EL (cell line): ENCODE measurements around the gene KIAA1549.
"Not testable (repeated sequence)": the region's sequence is repeated elsewhere in the genome, so short reads cannot be mapped to it uniquely, and the experiment has no call there.

Experiments used
- DNase-seq: peaks from one replicate; pipeline ENCODE4 v3.0.0-alpha.2; 2016

Gene KIAA1549

GRCh38 chr7:138981332-138982203, at the start of gene KIAA1549:
Gene KIAA1549 (minus strand): TSS chr7:138981389. CDS start chr7:138981269, 120 bp downstream.
- peak; percentile 71 for DNase-seq

- DNase-seq = no peak
These were observed 48.2 kb upstream of the KIAA1549 start for GRCh38 chr7:139029353-139029752.

GRCh38 chr7:139026551-139026950, 45.4 kb upstream of the KIAA1549 start:
- no peak for DNase-seq

GRCh38 chr7:139025861-139026260, 44.7 kb upstream of the KIAA1549 start:
- not testable (repeated sequence) for DNase-seq

GRCh38 chr7:139023076-139023475, 41.9 kb upstream of the KIAA1549 start:
- DNase-seq = peak; percentile 29

GRCh38 chr7:139022286-139022685, 41.1 kb upstream of the KIAA1549 start:
- DNase-seq = no peak

- DNase-seq = no peak
These were observed 37.7 kb upstream of the KIAA1549 start for GRCh38 chr7:139018910-139019309.

- DNase-seq = peak; percentile 75
These were observed 35.8 kb upstream of the KIAA1549 start for GRCh38 chr7:139016931-139017511.

GRCh38 chr7:139011373-139011772, 30.2 kb upstream of the KIAA1549 start:
- DNase-seq = no peak

- no peak for DNase-seq
These were observed 23.3 kb upstream of the KIAA1549 start for GRCh38 chr7:139004321-139005090.

GRCh38 chr7:138999414-138999813, 18.2 kb upstream of the KIAA1549 start:
- DNase-seq = no peak

GRCh38 chr7:138992052-138992531, 10.9 kb upstream of the KIAA1549 start:
- DNase-seq = peak; percentile 72

GRCh38 chr7:138987686-138988085, 6.5 kb upstream of the KIAA1549 start:
- no peak for DNase-seq

GRCh38 chr7:138982204-138982623, 1.0 kb upstream of the KIAA1549 start:
- DNase-seq = peak; percentile 4

- peak; percentile 16 for DNase-seq
These were observed 462 bp downstream of the KIAA1549 start for GRCh38 chr7:138980563-138981291.

GRCh38 chr7:138979988-138980562, 1.1 kb downstream of the KIAA1549 start:
- peak; percentile 21 for DNase-seq

GRCh38 chr7:138979226-138979979, 1.8 kb downstream of the KIAA1549 start:
- DNase-seq = no peak

- DNase-seq = no peak
These were observed 2.5 kb downstream of the KIAA1549 start for GRCh38 chr7:138978541-138979184.

- not testable (repeated sequence) for DNase-seq
These were observed 5.0 kb downstream of the KIAA1549 start for GRCh38 chr7:138976161-138976560.

GRCh38 chr7:138975343-138976104, 5.7 kb downstream of the KIAA1549 start:
- DNase-seq = no peak
